Panc1 (cell line): ENCODE data around the gene ATP2B2. TPM values are rescaled to one million over a fixed set of nuclear protein-coding genes. Genes with fewer than 3 reads are reported as not detected.

ENCODE experiments used
- ATAC-seq: fragments of 200-7000 bp; cut with Tn5 transposase; 2 replicates; pipeline ENCODE4 v1.9.1; 2020; ENCODE audit warnings: mild to moderate bottlenecking, moderate library complexity
- BruUV-seq: library from RNA; stranded (reverse); fragments of 400-500 nt; replicated peaks from 2 replicates; lab custom pipeline; 2021; lab: Mats Ljungman, UMichigan
- CTCF ChIA-PET: fragments of 300-600 bp; sonication (Branson Sonifier 250); formaldehyde crosslinking; loops from one replicate; lab custom pipeline; 2022; ENCODE audit warnings: antibody characterized with exemption; lab: Charles Lee
- POLR2A ChIA-PET: fragments of 300-600 bp; sonication (Branson Sonifier 250); formaldehyde crosslinking; loops from one replicate; lab custom pipeline; 2022; ENCODE audit warnings: antibody characterized with exemption; lab: Charles Lee
- DNase-seq: peaks from one replicate; pipeline ENCODE4 v3.0.0-alpha.2; 2010; ENCODE audit warnings: low read depth, low spot score
- H3K27ac ChIP-seq: 2 replicates; pipeline ENCODE4 v1.5.1; 2011; ENCODE audit warnings: mild to moderate bottlenecking, low read length, inconsistent platforms
- H3K27me3 ChIP-seq: fragments of 200-500 bp; sonication (Bioruptor generic); 2 replicates; pipeline ENCODE4 v1.6.0; 2014; ENCODE audit warnings: low read length, inconsistent platforms; ENCODE audit not compliant: control insufficient read depth, insufficient read depth
- H3K36me3 ChIP-seq: fragments of 200-500 bp; sonication (Bioruptor generic); 2 replicates; pipeline ENCODE4 v1.5.1; 2014; ENCODE audit warnings: inconsistent platforms, mild to moderate bottlenecking, low read length, moderate library complexity; ENCODE audit not compliant: control insufficient read depth, insufficient read depth
- H3K4me1 ChIP-seq: 2 replicates; pipeline ENCODE4 v1.5.1; 2011; ENCODE audit warnings: inconsistent platforms, mild to moderate bottlenecking, low read length, moderate library complexity; ENCODE audit not compliant: control insufficient read depth, insufficient read depth
- H3K4me3 ChIP-seq, 2 experiments: 2 replicates each; pipeline ENCODE4 v1.5.1; 2011 to 2012; ENCODE audit warnings: low read depth in 2 of 2, low read length in 2 of 2, mild to moderate bottlenecking in 2 of 2, inconsistent platforms in 1 of 2, moderate library complexity in 1 of 2
- H3K9me3 ChIP-seq: fragments of 200-500 bp; sonication (Bioruptor generic); 2 replicates; pipeline ENCODE4 v1.5.1; 2014; ENCODE audit warnings: low read depth, mild to moderate bottlenecking, inconsistent platforms, low read length, moderate library complexity; ENCODE audit not compliant: control insufficient read depth, insufficient read depth
- POLR2AphosphoS5 ChIP-seq: IDR thresholded peaks from 2 replicates; pipeline ENCODE4 v1.6.1; 2012; ENCODE audit warnings: mild to moderate bottlenecking, low read depth, low read length, moderate library complexity
- SIN3A ChIP-seq: IDR thresholded peaks from 2 replicates; pipeline ENCODE4 v1.6.1; 2012; ENCODE audit warnings: low read depth, mild to moderate bottlenecking, low read length, moderate library complexity, borderline replicate concordance; ENCODE audit not compliant: insufficient read depth
- TCF7L2 ChIP-seq: IDR thresholded peaks from 2 replicates; pipeline ENCODE4 v1.6.1; 2011; ENCODE audit warnings: mild to moderate bottlenecking, low read depth, low read length, inconsistent platforms
- in situ Hi-C: cut with HindIII; loops from 2 replicates; pipeline ENCODE4 v1.10.0; 2016; ENCODE audit warnings: low sequenced_read_pairs, low pct_unique_long_range_greater_than_20kb
- intact Hi-C: fragments of 100-400 bp; cut with micrococcal nuclease; formaldehyde crosslinking; loops from one replicate; pipeline ENCODE4 v1.10.0; 2022; ENCODE audit not compliant: unreplicated experiment
- total RNA-seq: library from RNA; stranded (reverse); gene quantifications from one replicate; pipeline ENCODE4 v1.2.1, GENCODE V29; 2021; ENCODE audit not compliant: unreplicated experiment
- TF ChIP-seq, protein P1 (sequence below), 2 experiments: IDR thresholded peaks; 2 replicates each; pipeline ENCODE4 v1.6.1; 2011 to 2012; ENCODE audit warnings: low read depth in 2 of 2, control low read depth in 1 of 2, low read length in 1 of 2, mild to moderate bottlenecking in 1 of 2, moderate library complexity in 1 of 2; ENCODE audit not compliant: insufficient read depth in 1 of 2
- TF ChIP-seq, protein P2 (sequence below): fragments of 450-650 bp; IDR thresholded peaks from 2 replicates; pipeline ENCODE4 v1.5.1; 2017; ENCODE audit warnings: mild to moderate bottlenecking

The ATP2B2 gene
- total RNA-seq, 1 experiment from 2014 or later: not detected

DNA sequence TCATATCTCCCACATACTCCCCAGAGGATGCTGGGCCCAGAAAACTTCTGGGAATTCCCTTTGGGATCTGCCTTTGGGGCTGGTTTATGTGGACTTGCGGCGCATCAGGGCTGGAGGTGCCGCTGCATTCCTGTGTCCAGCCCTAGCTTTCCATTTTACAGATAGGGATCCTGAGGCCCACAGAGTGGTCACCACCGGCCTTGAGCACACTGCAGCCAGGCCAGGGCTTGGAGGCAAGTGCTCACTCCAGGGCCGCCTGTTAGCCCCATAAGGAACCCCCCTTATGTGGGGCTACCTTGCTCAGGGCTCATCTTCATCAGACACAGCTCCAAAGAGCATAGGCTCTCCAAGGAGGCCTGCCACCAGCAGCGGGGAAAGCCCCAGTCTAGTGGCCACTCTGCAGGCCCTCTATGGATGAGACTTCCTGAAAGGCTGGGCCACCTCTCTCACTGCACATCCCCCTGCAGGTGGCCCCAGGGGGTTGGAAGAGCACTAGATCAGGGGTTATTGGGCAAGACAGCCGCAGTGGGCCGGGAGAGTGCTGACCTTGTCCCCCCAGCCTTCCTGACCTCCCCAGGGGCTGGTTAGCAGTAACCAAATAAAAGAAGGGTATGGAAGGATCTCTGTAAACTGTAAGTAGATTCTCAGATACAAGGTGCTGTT is 9.2 kb upstream of the ATP2B2 start:
- Histone ChIP-seq H3K27me3 (no peaks in the 10 kb centered on the region), H3K36me3 (no peaks in the 10 kb centered on the region), H3K4me1 (no peaks in the 10 kb centered on the region), H3K9me3 (no peaks in the 10 kb centered on the region), H3K4me3 (no peak overlapping the region), H3K27ac (no peak overlapping the region)
- in situ Hi-C loops (no loop called here), intact Hi-C loops (no loop called here)
- BruUV-seq: no TSS peak
- DNase-seq (no peak), ATAC-seq (no peak)
- CTCF ChIA-PET: no interaction called here
- TF ChIP-seq TCF7L2: no peak
- TF ChIP-seq SIN3A: no peak
- TF ChIP-seq, protein P1, sequence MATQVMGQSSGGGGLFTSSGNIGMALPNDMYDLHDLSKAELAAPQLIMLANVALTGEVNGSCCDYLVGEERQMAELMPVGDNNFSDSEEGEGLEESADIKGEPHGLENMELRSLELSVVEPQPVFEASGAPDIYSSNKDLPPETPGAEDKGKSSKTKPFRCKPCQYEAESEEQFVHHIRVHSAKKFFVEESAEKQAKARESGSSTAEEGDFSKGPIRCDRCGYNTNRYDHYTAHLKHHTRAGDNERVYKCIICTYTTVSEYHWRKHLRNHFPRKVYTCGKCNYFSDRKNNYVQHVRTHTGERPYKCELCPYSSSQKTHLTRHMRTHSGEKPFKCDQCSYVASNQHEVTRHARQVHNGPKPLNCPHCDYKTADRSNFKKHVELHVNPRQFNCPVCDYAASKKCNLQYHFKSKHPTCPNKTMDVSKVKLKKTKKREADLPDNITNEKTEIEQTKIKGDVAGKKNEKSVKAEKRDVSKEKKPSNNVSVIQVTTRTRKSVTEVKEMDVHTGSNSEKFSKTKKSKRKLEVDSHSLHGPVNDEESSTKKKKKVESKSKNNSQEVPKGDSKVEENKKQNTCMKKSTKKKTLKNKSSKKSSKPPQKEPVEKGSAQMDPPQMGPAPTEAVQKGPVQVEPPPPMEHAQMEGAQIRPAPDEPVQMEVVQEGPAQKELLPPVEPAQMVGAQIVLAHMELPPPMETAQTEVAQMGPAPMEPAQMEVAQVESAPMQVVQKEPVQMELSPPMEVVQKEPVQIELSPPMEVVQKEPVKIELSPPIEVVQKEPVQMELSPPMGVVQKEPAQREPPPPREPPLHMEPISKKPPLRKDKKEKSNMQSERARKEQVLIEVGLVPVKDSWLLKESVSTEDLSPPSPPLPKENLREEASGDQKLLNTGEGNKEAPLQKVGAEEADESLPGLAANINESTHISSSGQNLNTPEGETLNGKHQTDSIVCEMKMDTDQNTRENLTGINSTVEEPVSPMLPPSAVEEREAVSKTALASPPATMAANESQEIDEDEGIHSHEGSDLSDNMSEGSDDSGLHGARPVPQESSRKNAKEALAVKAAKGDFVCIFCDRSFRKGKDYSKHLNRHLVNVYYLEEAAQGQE (IDR thresholded peaks at IDR 0.05; ENCODE audit: insufficient read depth in 1 of 2, low read depth in 2 of 2, low read length in 1 of 2): no peak
- TF ChIP-seq, protein P2, sequence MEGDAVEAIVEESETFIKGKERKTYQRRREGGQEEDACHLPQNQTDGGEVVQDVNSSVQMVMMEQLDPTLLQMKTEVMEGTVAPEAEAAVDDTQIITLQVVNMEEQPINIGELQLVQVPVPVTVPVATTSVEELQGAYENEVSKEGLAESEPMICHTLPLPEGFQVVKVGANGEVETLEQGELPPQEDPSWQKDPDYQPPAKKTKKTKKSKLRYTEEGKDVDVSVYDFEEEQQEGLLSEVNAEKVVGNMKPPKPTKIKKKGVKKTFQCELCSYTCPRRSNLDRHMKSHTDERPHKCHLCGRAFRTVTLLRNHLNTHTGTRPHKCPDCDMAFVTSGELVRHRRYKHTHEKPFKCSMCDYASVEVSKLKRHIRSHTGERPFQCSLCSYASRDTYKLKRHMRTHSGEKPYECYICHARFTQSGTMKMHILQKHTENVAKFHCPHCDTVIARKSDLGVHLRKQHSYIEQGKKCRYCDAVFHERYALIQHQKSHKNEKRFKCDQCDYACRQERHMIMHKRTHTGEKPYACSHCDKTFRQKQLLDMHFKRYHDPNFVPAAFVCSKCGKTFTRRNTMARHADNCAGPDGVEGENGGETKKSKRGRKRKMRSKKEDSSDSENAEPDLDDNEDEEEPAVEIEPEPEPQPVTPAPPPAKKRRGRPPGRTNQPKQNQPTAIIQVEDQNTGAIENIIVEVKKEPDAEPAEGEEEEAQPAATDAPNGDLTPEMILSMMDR: no peak
- TF ChIP-seq POLR2AphosphoS5: no peak
- POLR2A ChIA-PET: no interaction called here

DNA sequence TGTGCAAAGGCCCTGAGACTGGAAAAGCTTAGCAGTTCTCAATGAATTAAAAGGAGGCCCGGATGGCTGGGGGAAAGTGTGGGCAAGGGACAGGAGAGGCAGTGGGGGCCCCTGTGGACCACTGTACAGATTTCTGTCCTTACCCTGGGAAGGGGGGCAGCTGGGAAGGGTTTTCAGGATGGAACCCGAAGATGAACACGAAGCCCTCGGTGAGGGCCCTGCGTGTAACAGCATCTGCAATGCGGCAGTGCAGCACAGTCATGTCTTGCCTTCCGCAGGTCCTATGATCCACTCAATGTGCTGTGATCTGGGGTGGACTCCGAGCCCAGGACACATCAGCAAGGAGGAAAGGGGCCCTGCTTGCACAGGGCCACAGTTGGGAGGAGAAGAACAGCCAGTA is 7.9 kb upstream of the ATP2B2 start:
- CTCF ChIA-PET: no interaction called here
- POLR2A ChIA-PET: no interaction called here
- H3K4me3 ChIP-seq: no peak overlapping the region
- H3K4me1 ChIP-seq: no peaks in the 10 kb centered on the region
- in situ Hi-C loops: no loop called here
- DNase-seq (no peak), ATAC-seq (no peak)
- H3K27ac ChIP-seq: no peak overlapping the region
- H3K36me3 ChIP-seq: no peaks in the 10 kb centered on the region
- TF ChIP-seq POLR2AphosphoS5: no peak
- TF ChIP-seq SIN3A: no peak
- TF ChIP-seq, protein P2: no peak
- no peak for TF ChIP-seq TCF7L2
- TF ChIP-seq, protein P1 (IDR thresholded peaks at IDR 0.05; ENCODE audit: insufficient read depth in 1 of 2, low read depth in 2 of 2, low read length in 1 of 2): no peak
- intact Hi-C loops: no loop called here
- H3K27me3 ChIP-seq: no peaks in the 10 kb centered on the region
- BruUV-seq: no TSS peak
- no peaks in the 10 kb centered on the region for H3K9me3 ChIP-seq
